ENCODE measurements around the gene MOK. TPM values are rescaled to one million over a fixed set of nuclear protein-coding genes. Genes with fewer than 3 reads are reported as not detected.

Gene MOK
- total RNA-seq, 1 donor from 2014 or later = 6.3 TPM

DNA sequence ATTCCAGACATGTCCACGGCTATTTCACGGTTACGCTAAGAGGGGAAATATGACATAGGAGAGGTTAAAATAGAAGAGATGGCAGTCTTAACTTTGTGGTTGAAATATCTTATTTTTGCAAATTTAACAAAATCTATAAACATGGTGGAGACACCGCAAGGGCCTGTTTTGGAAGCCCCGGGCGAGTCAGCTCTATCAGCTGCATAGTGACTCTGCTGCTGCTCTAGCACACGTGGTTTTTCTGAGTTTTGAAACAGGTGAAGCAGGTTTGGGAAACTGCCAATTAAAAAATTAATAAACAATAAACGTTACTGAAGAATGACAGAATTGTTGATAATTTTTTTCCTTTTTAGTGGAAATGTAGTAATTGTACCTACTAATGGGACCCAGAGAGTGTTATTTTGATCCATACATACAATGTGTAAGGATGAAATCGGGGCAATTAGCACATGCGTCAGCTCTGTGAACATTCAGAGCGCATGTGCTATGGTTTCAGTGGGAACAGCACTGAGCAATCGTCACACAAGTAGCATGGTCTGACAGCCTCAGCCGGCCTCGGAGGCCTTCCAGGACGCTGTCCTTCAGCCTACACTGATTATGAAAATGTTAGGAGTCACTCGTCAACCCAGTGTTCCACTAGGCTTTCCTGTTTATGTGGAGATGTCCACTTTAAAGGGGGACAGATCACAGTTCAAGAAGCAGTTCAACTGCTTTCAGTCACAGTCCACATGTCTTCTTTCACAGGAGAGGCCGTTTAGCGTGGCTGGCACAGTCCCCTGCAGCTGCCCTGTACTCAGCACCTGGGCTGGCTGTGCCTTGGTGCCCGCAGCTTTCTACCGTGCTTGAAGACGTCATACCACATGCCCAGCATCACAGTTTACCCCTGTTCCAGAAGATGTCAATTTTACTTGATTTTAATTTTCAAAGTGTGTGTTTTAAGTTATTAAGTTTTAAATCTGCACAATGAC lies 51.8 kb downstream of the MOK start:
- Histone ChIP-seq H3K9me3 (no peaks in the 10 kb centered on the region), H3K36me3 (peaks cover 3% of the 10 kb centered on the region), H3K4me1 (no peaks in the 10 kb centered on the region), H3K27ac (no peak overlapping the region), H3K27me3 (no peaks in the 10 kb centered on the region), H3K4me3 (no peak overlapping the region)
- intact Hi-C loops (cut with DNase I) = no loop called here
- DNase-seq = peak; percentile 13
- ATAC-seq = no peak
- TF ChIP-seq, protein P1, sequence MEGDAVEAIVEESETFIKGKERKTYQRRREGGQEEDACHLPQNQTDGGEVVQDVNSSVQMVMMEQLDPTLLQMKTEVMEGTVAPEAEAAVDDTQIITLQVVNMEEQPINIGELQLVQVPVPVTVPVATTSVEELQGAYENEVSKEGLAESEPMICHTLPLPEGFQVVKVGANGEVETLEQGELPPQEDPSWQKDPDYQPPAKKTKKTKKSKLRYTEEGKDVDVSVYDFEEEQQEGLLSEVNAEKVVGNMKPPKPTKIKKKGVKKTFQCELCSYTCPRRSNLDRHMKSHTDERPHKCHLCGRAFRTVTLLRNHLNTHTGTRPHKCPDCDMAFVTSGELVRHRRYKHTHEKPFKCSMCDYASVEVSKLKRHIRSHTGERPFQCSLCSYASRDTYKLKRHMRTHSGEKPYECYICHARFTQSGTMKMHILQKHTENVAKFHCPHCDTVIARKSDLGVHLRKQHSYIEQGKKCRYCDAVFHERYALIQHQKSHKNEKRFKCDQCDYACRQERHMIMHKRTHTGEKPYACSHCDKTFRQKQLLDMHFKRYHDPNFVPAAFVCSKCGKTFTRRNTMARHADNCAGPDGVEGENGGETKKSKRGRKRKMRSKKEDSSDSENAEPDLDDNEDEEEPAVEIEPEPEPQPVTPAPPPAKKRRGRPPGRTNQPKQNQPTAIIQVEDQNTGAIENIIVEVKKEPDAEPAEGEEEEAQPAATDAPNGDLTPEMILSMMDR (IDR thresholded peaks at IDR 0.05) = no peak

DNA sequence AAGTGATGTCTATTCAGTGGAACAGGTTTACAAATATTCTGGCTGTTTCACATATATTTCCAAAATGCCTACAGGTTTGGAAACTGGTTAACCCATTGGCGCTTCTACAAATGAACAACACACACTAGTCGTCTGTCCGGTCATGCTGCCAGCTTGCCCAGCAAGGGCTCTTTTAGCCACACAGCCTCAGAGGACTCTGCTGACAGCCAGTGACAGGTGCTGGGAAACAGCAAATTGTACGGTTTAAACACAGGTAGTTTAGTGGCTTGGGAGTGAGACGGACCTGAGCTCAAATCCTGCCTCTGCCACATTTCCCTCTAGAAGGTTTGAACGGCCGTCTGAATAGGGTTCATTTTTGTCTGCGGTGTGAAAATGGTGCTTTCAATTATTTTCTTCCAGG lies 53.8 kb downstream of the MOK start:
- TF ChIP-seq, protein P1 (IDR thresholded peaks at IDR 0.05) = no peak
- no peak for ATAC-seq
- no peaks in the 10 kb centered on the region for H3K27me3 ChIP-seq
- no peak overlapping the region for H3K4me3 ChIP-seq
- H3K4me1 ChIP-seq = no peaks in the 10 kb centered on the region
- intact Hi-C loops (cut with DNase I) = no loop called here
- no peak for DNase-seq
- no peaks in the 10 kb centered on the region for H3K9me3 ChIP-seq
- peaks cover 3% of the 10 kb centered on the region for H3K36me3 ChIP-seq
- H3K27ac ChIP-seq = no peak overlapping the region

DNA sequence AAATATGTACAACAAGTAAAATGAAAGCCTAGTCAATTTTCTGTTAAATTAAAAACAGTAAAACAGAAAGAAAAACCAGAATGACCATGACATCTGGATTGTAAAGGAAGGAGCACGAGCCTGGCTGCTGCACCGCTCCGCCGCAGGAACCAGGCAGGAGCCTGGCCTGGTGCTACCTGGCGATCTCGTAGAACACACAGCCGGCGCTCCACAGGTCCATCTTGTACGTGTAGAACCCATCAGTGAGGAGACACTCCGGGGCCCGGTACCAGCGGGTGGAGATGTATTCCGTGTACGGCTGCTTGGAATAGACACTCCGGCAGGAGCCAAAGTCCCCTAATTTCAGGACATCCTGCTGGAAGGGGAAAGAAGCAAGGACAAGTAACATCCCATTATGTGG lies 54.3 kb downstream of the MOK start:
- peaks cover 3% of the 10 kb centered on the region for H3K36me3 ChIP-seq
- H3K9me3 ChIP-seq = no peaks in the 10 kb centered on the region
- intact Hi-C loops (cut with DNase I) = no loop called here
- H3K27me3 ChIP-seq = no peaks in the 10 kb centered on the region
- DNase-seq (no peak), ATAC-seq (no peak)
- no peaks in the 10 kb centered on the region for H3K4me1 ChIP-seq
- TF ChIP-seq, protein P1 (IDR thresholded peaks at IDR 0.05) = no peak
- no peak overlapping the region for H3K4me3 ChIP-seq
- no peak overlapping the region for H3K27ac ChIP-seq

DNA sequence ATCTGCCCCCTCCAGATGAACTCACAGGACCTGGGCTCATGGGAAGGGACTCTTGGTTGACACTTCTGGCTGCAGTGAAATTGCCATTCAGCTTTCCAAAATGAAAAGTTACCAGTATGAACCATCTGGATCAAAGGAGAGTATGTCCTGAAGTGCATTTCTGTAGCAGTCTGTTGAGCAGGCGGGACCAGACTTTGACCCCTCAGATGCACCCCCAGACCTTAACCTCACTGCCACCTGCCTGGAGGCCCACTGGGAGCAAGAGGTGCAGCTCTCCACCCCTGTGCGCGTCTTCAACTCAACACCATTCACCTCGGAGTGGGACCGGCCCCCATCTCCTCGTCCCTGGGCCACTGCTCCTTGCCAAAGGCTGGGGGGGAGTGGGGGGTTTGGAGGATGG lies 55.0 kb downstream of the MOK start:
- no peaks in the 10 kb centered on the region for H3K4me1 ChIP-seq
- no peak overlapping the region for H3K27ac ChIP-seq
- H3K36me3 ChIP-seq = peaks cover 3% of the 10 kb centered on the region
- TF ChIP-seq, protein P1 (IDR thresholded peaks at IDR 0.05) = no peak
- no peak for DNase-seq
- intact Hi-C loops (cut with DNase I) = no loop called here
- no peaks in the 10 kb centered on the region for H3K27me3 ChIP-seq
- no peak for ATAC-seq
- no peaks in the 10 kb centered on the region for H3K9me3 ChIP-seq
- H3K4me3 ChIP-seq = no peak overlapping the region

DNA sequence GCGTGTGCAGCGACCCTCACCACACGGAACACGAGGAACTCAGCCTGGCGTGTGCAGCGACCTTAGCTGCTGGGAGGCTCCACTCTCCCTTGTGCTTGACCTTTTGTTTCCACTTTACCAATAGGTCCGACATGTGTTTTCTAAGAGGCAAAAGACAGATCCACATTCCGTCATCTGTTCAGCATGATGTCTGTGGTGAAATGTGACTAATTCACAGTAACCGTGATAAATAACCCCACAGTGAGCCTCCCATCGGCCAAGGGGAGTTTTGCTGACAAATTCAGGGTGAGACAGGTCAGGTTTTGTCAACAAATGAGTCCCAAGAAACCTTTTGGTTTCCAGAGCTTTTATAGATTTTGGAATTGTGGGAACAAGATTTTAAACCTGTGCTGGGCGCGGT lies 55.9 kb downstream of the MOK start:
- no peak overlapping the region for H3K27ac ChIP-seq
- ATAC-seq = no peak
- TF ChIP-seq, protein P1 (IDR thresholded peaks at IDR 0.05) = no peak
- H3K27me3 ChIP-seq = no peaks in the 10 kb centered on the region
- H3K4me1 ChIP-seq = no peaks in the 10 kb centered on the region
- H3K36me3 ChIP-seq = peaks cover 3% of the 10 kb centered on the region
- no peak overlapping the region for H3K4me3 ChIP-seq
- H3K9me3 ChIP-seq = no peaks in the 10 kb centered on the region
- DNase-seq = no peak
- intact Hi-C loops (cut with DNase I) = no loop called here
